ENCODE results near the gene CDKN1B.
A peak's percentile ranks its signal among the peaks of the same experiment; 100 is the strongest.

Gene CDKN1B

DNA sequence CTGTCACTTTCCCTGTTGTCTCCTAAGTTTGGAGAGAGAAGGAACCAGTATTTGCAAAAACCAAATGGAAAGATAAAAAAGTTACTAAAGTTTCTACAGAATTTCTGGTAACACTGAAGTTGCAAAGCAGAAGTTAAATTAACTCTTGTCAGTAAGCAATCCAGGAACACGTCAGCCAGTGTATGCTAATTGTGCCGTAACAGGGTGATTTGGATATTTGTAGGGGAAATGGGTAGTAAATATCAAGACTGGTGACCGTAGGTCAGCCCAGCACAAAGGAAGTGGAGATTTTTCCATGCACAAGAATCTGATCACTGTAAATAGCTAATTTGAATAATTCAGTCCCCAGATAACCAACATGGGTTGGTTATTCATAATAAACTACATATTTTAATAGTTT, 2.3 kb downstream of the CDKN1B start:
- Histone ChIP-seq H3K4me3 (ENCODE audit: low read length) (peak overlapping the region; percentile 85), H3K36me3 (ENCODE audit: insufficient read depth, low read depth, low read length) (peaks cover 38% of the 10 kb centered on the region), H3K27me3 (ENCODE audit: insufficient read depth, low read length) (peaks cover 73% of the 10 kb centered on the region), H3K9ac (ENCODE audit: low read depth, low read length) (no peak overlapping the region), H3K9me3 (ENCODE audit: insufficient read depth, low read depth, low read length) (no peaks in the 10 kb centered on the region), H3K27ac (ENCODE audit: low read length) (no peak overlapping the region), H3K4me1 (ENCODE audit: insufficient read depth, low read length) (peaks cover 22% of the 10 kb centered on the region; the same call in 1 of the 2 replicates)

DNA sequence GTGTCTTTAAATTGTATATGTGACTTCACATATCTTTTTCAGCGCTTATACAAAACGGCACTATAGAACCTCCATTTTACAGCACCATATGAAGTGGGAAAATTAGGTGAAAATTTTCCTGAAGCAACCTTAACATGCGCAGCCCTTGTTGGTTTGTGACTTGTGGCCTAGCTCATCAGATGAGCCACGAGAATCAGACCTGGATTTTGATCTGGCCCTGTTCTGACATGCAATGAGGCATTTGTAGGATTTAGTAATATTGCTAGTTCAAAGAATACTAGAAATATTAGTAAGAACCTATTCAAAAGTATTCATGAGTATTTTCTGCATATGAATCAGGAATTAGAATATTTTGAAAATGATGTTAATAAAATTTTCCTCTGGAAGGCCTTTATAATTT, 2.9 kb downstream of the CDKN1B start:
- H3K9me3 ChIP-seq (ENCODE audit: insufficient read depth, low read depth, low read length), result no peaks in the 10 kb centered on the region
- H3K27me3 ChIP-seq (ENCODE audit: insufficient read depth, low read length), result peaks cover 67% of the 10 kb centered on the region
- no peak overlapping the region for H3K9ac ChIP-seq (ENCODE audit: low read depth, low read length)
- H3K4me3 ChIP-seq (ENCODE audit: low read length), result peak overlapping the region; percentile 16; the same call in 1 of the 2 replicates
- peaks cover 16% of the 10 kb centered on the region; the same call in 1 of the 2 replicates for H3K4me1 ChIP-seq (ENCODE audit: insufficient read depth, low read length)
- peaks cover 38% of the 10 kb centered on the region for H3K36me3 ChIP-seq (ENCODE audit: insufficient read depth, low read depth, low read length)
- H3K27ac ChIP-seq (ENCODE audit: low read length), result no peak overlapping the region

DNA sequence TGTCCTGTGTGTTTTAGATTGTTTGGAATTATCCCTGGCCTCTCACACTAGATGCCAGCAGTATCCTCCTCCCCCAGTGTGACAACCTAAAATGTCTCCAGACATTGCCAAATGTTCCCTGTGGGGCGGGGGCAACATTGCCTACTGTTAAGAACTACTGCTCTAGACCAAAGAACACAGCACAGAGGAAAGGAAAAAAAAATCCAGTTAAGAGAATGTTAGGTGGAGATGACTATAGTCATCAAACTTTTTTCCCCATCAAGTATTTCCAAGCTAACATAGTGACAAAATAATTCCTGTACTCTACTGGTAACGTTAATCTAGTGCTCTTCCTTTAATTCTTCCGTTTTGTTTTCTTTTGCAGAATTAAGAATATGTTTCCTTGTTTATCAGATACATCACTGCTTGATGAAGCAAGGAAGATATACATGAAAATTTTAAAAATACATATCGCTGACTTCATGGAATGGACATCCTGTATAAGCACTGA, 3.5 kb downstream of the CDKN1B start:
- Histone ChIP-seq H3K27me3 (ENCODE audit: insufficient read depth, low read length) (peaks cover 61% of the 10 kb centered on the region), H3K4me3 (ENCODE audit: low read length) (no peak overlapping the region), H3K27ac (ENCODE audit: low read length) (no peak overlapping the region), H3K9ac (ENCODE audit: low read depth, low read length) (no peak overlapping the region), H3K36me3 (ENCODE audit: insufficient read depth, low read depth, low read length) (peaks cover 38% of the 10 kb centered on the region), H3K4me1 (ENCODE audit: insufficient read depth, low read length) (peaks cover 11% of the 10 kb centered on the region; the same call in 1 of the 2 replicates), H3K9me3 (ENCODE audit: insufficient read depth, low read depth, low read length) (no peaks in the 10 kb centered on the region)

DNA sequence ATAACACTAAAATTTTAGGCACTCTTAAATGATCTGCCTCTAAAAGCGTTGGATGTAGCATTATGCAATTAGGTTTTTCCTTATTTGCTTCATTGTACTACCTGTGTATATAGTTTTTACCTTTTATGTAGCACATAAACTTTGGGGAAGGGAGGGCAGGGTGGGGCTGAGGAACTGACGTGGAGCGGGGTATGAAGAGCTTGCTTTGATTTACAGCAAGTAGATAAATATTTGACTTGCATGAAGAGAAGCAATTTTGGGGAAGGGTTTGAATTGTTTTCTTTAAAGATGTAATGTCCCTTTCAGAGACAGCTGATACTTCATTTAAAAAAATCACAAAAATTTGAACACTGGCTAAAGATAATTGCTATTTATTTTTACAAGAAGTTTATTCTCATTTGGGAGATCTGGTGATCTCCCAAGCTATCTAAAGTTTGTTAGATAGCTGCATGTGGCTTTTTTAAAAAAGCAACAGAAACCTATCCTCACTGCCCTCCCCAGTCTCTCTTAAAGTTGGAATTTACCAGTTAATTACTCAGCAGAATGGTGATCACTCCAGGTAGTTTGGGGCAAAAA, 4.1 kb downstream of the CDKN1B start:
- Histone ChIP-seq H3K4me3 (ENCODE audit: low read length) (no peak overlapping the region), H3K9ac (ENCODE audit: low read depth, low read length) (no peak overlapping the region), H3K36me3 (ENCODE audit: insufficient read depth, low read depth, low read length) (peaks cover 38% of the 10 kb centered on the region), H3K4me1 (ENCODE audit: insufficient read depth, low read length) (peaks cover 7% of the 10 kb centered on the region; the same call in 1 of the 2 replicates), H3K9me3 (ENCODE audit: insufficient read depth, low read depth, low read length) (no peaks in the 10 kb centered on the region), H3K27me3 (ENCODE audit: insufficient read depth, low read length) (peaks cover 56% of the 10 kb centered on the region), H3K27ac (ENCODE audit: low read length) (no peak overlapping the region)

DNA sequence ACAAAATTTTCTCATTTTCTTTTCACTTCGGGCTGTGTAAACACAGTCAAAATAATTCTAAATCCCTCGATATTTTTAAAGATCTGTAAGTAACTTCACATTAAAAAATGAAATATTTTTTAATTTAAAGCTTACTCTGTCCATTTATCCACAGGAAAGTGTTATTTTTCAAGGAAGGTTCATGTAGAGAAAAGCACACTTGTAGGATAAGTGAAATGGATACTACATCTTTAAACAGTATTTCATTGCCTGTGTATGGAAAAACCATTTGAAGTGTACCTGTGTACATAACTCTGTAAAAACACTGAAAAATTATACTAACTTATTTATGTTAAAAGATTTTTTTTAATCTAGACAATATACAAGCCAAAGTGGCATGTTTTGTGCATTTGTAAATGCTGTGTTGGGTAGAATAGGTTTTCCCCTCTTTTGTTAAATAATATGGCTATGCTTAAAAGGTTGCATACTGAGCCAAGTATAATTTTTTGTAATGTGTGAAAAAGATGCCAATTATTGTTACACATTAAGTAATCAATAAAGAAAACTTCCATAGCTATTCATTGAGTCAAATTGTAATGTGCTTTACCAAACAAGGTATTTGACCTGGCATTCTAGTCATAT, 4.8 kb downstream of the CDKN1B start:
- H3K4me1 ChIP-seq (ENCODE audit: insufficient read depth, low read length), result peaks cover 7% of the 10 kb centered on the region; the same call in 1 of the 2 replicates
- H3K9ac ChIP-seq (ENCODE audit: low read depth, low read length), result no peak overlapping the region
- H3K4me3 ChIP-seq (ENCODE audit: low read length), result no peak overlapping the region
- H3K36me3 ChIP-seq (ENCODE audit: insufficient read depth, low read depth, low read length), result peaks cover 38% of the 10 kb centered on the region
- no peaks in the 10 kb centered on the region for H3K9me3 ChIP-seq (ENCODE audit: insufficient read depth, low read depth, low read length)
- no peak overlapping the region for H3K27ac ChIP-seq (ENCODE audit: low read length)
- peaks cover 58% of the 10 kb centered on the region for H3K27me3 ChIP-seq (ENCODE audit: insufficient read depth, low read length)

DNA sequence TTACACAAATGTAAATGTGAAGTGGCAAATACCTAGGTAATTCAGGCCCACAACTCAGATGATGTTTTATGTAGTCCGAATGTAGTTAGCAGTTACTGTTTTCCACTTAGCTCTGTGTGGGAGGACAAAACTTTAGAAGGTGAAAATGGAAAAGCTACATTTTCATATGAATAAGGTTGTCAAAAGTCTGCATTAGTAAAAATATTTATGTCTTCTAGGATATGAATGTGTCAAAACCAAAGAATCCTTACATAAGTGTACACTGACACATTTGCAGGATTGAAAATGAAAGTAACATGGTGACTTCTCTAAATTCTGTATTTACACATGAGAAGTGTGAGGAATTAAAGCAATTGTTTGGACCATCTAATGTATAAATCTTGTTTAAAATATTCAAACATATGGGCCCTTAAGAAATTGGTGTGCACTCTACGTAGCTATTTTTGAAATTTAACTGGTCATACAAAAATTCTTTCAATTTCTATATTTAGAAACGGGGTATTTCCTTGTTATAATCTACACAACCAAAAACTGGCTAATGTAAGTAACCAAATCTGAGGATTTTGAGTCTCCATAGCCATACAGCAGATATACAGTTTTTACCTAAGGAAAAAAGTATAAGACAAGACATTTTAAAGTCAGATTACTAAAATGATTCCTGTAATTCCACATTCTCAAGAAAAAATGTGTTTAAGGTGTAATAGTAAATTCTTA, 5.4 kb downstream of the CDKN1B start:
- Histone ChIP-seq H3K9me3 (ENCODE audit: insufficient read depth, low read depth, low read length) (no peaks in the 10 kb centered on the region), H3K27ac (ENCODE audit: low read length) (no peak overlapping the region), H3K9ac (ENCODE audit: low read depth, low read length) (no peak overlapping the region), H3K27me3 (ENCODE audit: insufficient read depth, low read length) (peaks cover 59% of the 10 kb centered on the region), H3K4me1 (ENCODE audit: insufficient read depth, low read length) (peaks cover 7% of the 10 kb centered on the region; the same call in 1 of the 2 replicates), H3K4me3 (ENCODE audit: low read length) (no peak overlapping the region), H3K36me3 (ENCODE audit: insufficient read depth, low read depth, low read length) (peaks cover 38% of the 10 kb centered on the region)

DNA sequence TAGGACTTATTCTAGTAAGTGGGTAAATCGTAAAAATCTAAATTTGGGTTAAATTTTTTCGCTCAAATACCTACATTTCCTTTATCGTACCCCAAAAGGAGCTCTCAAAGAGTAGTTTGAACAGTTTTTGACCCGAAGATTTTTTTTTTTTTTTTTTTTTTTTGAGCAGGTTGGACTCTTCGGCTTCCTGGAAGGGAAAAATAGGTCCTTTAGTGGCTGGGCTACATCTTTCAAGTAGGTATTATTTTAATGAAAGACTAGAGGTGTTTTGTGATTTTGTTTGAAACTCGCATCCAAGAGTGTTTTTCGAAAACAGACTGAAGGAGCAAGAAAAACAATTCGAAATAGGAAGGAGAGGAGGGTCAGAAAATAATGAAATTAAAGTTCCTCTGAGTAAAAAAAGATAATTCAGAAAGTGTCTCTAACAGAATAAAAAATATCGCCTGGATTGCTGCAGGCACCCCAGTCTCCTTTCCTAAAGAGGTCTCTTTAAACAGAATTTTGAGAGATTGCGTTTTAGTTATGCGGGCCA, 6.0 kb downstream of the CDKN1B start:
- peaks cover 7% of the 10 kb centered on the region; the same call in 1 of the 2 replicates for H3K4me1 ChIP-seq (ENCODE audit: insufficient read depth, low read length)
- peaks cover 54% of the 10 kb centered on the region for H3K27me3 ChIP-seq (ENCODE audit: insufficient read depth, low read length)
- H3K27ac ChIP-seq (ENCODE audit: low read length), result no peak overlapping the region
- no peaks in the 10 kb centered on the region for H3K9me3 ChIP-seq (ENCODE audit: insufficient read depth, low read depth, low read length)
- peak overlapping the region; percentile 90 for H3K4me3 ChIP-seq (ENCODE audit: low read length)
- peaks cover 38% of the 10 kb centered on the region for H3K36me3 ChIP-seq (ENCODE audit: insufficient read depth, low read depth, low read length)
- peak overlapping the region; percentile 84; the same call in 1 of the 2 replicates for H3K9ac ChIP-seq (ENCODE audit: low read depth, low read length)

DNA sequence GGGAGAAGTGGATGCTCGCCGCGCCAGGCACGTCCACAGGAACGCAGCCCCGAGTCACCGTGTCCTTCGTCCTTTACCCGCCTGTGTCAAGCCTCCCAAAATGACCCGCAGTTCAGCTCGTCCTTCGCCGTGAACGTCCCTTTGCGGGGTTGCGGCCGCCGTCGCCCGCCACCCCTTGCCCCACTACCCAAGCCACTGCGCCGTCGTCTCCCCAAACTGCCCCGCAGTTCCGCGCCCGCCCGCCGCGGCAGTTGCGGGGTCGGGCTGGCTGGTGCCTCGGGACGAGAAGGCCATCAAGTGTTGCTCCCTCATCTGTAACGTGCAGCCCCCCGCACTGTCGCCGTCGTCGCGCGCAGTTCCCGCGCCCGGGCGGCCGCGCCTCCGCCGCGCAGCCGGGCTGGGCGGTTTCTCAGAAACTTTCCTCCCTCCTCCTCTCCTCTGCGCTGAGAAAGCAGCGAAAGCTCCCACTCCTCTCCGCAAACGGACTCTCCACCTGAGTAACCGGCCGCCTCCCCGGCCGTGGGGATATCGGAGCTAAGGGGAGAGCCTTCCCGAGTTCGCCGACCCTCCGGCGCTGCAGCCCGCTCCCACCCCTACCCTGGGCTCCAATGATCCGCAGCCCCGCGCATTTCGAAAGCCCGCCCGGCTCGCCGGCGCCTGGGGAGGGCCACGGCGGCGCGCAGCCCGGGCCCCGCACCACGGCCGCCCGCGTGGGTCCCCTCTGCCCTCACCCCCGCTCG, 6.7 kb downstream of the CDKN1B start:
- H3K27me3 ChIP-seq (ENCODE audit: insufficient read depth, low read length), result peaks cover 47% of the 10 kb centered on the region
- no peaks in the 10 kb centered on the region for H3K9me3 ChIP-seq (ENCODE audit: insufficient read depth, low read depth, low read length)
- H3K4me1 ChIP-seq (ENCODE audit: insufficient read depth, low read length), result peaks cover 7% of the 10 kb centered on the region; the same call in 1 of the 2 replicates
- H3K9ac ChIP-seq (ENCODE audit: low read depth, low read length), result peak overlapping the region; percentile 84; the same call in 1 of the 2 replicates
- peak overlapping the region; percentile 90 for H3K4me3 ChIP-seq (ENCODE audit: low read length)
- H3K36me3 ChIP-seq (ENCODE audit: insufficient read depth, low read depth, low read length), result peaks cover 37% of the 10 kb centered on the region
- H3K27ac ChIP-seq (ENCODE audit: low read length), result no peak overlapping the region

DNA sequence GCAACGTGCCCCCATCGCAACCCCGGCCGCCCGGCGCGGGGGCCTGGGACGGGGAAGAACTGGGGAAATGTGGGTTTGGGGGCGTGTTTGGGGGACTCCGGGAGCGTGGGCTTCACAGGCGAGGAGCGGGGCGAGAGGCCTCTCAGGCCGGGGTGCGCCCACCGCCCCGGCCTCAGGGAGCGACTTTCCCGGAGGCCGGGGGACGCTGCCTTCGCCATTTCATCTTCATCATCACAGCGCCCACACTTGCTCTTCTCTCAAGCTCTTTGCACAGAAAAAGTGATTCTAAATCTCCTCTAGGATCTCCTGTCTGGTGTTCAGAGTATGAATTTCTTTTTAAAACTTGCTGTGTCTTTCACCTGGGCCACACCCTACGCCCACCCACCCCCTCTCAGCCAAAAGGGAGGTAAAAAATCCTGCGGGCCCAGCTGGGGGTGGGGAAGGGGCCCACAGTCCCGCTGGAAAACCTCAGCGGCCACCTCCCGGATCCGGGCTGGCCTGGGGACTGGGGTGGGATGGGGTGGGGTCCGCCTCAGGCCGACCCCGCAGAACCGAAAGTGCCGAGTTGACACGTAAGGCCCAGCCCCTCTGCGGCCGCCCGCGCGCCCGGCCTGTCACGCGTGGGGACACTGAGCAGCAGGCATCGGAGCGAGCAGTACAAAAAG, 7.4 kb downstream of the CDKN1B start:
- no peaks in the 10 kb centered on the region for H3K9me3 ChIP-seq (ENCODE audit: insufficient read depth, low read depth, low read length)
- peaks cover 2% of the 10 kb centered on the region; the same call in 1 of the 2 replicates for H3K4me1 ChIP-seq (ENCODE audit: insufficient read depth, low read length)
- H3K36me3 ChIP-seq (ENCODE audit: insufficient read depth, low read depth, low read length), result peaks cover 30% of the 10 kb centered on the region
- H3K9ac ChIP-seq (ENCODE audit: low read depth, low read length), result peak overlapping the region; percentile 84; the same call in 1 of the 2 replicates
- peaks cover 40% of the 10 kb centered on the region for H3K27me3 ChIP-seq (ENCODE audit: insufficient read depth, low read length)
- peak overlapping the region; percentile 90 for H3K4me3 ChIP-seq (ENCODE audit: low read length)
- peak overlapping the region; percentile 78 for H3K27ac ChIP-seq (ENCODE audit: low read length)

DNA sequence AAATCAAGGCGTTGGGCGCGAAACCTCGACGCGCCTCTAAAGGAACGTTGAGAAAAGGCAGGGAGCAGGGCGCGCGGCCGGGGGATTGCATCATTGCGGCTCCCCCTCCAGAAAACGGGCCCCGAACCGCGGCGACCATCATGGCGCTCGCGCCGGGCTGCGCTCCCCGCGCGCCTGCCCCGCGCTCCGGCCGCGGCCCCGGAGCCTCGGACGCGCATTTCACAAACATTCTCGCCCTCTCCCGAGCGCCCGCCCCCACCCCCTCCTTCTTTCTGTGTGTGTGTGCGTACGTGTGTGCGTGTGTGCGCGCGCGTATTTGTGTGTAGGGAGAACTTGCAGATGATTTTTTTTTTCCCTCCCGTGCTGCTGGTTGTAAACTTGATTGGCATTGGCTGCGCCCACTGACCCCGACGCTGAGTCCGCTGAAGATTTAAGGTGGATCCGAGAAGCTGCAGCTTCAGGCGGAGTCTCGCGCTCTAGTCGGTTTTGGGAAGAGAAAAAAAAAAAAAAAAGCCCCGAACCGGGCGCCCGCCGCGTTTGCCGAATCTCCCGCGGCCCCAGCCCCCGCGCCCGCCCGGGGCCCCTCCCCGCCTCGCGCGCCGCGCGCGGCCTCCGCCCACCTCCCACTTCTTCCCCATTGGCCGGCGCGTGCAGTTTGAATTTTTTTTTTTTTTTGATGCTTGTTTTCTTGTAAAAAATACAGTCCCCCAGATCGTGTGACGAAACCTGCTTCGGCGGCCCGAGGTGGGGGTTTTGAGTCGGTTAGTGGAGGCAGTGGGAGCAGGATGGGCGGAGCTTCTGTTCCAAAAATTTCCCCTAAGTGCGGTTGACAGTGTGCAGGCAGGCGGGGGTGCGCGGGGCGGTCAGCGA, 8.2 kb downstream of the CDKN1B start:
- H3K27me3 ChIP-seq (ENCODE audit: insufficient read depth, low read length), result peaks cover 40% of the 10 kb centered on the region
- peak overlapping the region; percentile 78 for H3K27ac ChIP-seq (ENCODE audit: low read length)
- peaks cover 23% of the 10 kb centered on the region for H3K36me3 ChIP-seq (ENCODE audit: insufficient read depth, low read depth, low read length)
- no peaks in the 10 kb centered on the region for H3K9me3 ChIP-seq (ENCODE audit: insufficient read depth, low read depth, low read length)
- H3K4me3 ChIP-seq (ENCODE audit: low read length), result peak overlapping the region; percentile 90
- peak overlapping the region; percentile 84; the same call in 1 of the 2 replicates for H3K9ac ChIP-seq (ENCODE audit: low read depth, low read length)
- no peaks in the 10 kb centered on the region for H3K4me1 ChIP-seq (ENCODE audit: insufficient read depth, low read length)
